HG03135 (cell line): Measurements from ENCODE around the gene RIPPLY3.
"Not testable (repeated sequence)": the region's sequence is repeated elsewhere in the genome, so short reads cannot be mapped to it uniquely, and the experiment has no call there.

Source experiments
- ATAC-seq: cut with Tn5 transposase; IDR thresholded peaks from one replicate; pipeline ENCODE4 v1.9.1; 2021; ENCODE audit warnings: mild to moderate bottlenecking, moderate library complexity; ENCODE audit not compliant: unreplicated experiment

The RIPPLY3 gene

DNA sequence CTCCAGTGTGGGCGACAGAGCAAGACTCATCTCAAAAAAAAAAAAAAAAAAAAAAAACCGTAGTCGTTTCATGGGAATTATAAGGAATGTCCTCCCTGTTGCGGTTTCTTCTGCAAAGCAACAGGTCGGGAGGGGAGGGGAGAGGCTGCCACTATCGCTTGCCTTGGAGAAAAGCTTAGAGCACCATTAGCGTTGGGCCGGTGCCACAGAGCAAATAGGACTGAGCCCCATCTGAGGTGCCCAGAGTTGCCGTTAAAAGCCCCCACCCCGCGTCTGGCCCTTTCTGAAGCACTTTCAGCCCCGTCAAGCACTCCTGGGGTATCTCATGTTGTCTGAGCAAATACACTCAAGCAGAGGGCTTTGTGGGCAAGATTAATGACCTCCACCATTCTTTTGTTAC is 2.2 kb downstream of the RIPPLY3 start:
- ATAC-seq = no peak

DNA sequence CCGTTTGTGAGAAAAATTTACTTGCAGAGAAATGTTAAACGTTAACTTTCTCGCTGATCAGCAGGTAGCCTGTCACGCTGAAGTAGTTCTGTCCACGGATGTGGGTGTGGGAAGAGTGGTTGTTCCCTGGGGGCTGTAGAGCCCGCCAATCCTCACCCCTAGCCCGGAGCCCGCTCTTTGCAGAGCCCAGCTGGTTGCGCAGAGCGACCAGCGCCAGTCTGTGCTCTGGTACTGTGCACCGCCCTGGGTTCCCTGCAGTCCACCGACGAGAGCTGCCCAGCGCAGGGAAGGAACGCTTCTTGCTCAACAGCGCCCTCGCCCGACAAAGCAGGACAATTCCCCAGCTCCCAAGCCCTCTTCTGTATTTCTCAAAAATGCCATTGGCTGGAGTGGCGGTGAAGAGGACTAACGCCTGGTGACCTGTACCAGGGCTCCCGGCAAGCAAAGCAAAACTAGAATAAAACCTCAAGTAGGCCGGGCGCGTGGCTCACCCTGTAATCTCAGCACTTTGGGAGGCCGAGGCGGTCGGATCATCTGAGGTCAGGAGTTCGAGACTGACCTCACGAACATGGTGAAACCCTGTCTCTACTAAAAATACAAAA is 3.3 kb downstream of the RIPPLY3 start:
- peak; percentile 96 for ATAC-seq

DNA sequence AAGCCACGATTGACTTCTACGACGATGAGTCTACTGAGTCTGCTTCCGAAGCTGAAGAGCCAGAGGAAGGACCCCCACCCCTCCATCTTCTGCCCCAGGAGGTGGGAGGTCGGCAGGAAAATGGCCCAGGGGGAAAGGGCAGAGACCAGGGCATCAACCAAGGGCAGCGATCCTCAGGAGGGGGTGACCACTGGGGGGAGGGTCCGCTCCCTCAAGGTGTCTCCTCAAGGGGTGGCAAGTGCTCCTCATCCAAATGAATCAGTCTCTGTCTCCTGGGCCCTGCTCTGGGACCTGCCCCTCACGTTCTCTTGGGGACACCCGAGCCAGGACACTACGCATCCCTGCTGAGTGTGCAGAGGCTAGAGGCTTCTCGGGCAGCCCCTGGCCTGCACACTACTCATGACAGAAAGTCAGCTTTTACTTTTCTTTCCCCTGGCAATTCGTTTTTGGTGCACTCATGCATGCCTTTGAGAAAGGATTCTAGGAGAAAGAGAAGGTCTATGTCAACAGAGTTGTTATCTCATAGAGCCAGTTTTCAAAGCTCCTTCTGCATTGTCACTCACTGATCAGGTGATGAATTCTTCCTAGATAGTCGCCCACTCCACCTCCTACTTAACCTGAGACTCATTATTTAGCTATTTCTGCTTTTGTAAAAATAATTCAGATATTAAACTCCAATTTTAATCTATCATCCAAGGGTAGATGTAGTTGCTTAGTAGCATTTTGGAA is 11.6 kb downstream of the RIPPLY3 start:
- ATAC-seq = no peak

DNA sequence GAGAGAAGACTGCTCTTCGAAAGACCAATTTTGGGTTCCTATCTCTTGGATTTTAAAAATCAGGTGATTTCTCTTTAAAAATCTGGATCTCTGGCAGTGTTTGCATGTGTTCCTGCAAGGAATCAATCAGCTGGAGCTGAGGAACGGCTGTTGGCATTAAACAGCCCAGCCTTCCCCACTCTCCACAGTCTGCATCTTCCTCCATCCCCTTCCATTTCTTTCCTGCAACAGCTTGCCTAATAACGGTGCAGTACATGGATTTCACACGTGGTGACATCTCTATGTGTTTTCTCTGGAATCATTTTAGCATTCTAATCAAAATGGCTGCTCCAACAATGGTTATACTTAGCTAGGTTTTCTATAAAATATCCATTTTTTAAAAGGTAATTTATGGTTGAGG is 20.0 kb downstream of the RIPPLY3 start:
- no peak for ATAC-seq

DNA sequence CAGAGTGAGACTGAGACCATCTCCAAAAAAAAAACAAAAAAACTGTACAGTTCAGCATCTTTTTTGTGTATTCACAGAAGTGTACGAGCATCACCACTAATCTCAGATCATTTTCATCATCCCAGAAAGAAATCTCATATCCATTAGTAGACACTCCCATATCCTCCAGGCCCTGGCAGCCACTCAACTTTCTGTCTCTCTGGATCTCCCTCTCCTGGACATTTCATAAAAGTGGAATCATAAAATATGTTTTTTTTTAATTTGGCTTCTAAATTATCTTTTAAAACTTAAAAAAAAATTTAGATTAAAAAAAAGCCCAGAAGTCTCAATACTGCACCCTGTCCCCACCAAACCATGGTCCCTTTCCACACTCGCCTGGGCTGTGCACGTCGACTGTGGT is 22.1 kb downstream of the RIPPLY3 start:
- no peak for ATAC-seq

DNA sequence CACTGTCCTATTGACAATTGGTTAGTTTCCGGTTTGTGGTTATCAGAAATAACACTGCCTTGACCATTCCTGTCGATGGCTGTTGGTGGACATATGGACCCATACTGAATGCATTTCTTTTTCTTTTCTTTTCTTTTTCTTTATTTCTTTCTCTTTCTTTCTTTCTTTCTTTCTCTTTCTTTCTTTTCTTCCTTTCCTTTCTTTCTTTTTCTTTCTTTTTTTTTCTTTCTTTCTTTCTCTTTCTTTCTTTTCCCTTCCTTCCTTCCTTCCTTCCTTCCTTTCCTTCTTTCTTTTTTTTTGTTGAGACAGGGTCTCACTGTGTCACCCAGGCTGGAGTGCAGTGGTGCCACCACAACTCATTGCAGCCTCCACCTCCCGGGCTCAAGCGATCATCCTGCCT is 24.4 kb downstream of the RIPPLY3 start:
- ATAC-seq = no peak

DNA sequence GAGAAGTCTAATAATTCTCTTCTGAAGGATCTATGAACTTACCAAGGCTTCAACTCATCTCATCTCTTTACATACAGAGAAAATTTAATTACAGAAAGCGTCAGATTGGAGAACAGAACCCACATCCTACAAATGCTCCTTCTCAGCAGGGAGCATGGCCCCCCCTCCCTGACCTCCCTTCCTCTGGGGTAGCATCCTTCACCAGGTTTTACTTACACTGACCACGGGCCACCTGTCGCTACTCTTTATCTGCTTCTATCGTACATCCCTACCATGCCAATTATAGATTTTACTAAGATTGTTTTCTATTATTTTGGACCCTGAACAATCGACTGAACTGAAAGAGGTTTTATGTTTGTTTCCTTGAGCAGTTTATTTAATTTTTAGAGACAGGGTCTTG is 25.8 kb downstream of the RIPPLY3 start:
- no peak for ATAC-seq

DNA sequence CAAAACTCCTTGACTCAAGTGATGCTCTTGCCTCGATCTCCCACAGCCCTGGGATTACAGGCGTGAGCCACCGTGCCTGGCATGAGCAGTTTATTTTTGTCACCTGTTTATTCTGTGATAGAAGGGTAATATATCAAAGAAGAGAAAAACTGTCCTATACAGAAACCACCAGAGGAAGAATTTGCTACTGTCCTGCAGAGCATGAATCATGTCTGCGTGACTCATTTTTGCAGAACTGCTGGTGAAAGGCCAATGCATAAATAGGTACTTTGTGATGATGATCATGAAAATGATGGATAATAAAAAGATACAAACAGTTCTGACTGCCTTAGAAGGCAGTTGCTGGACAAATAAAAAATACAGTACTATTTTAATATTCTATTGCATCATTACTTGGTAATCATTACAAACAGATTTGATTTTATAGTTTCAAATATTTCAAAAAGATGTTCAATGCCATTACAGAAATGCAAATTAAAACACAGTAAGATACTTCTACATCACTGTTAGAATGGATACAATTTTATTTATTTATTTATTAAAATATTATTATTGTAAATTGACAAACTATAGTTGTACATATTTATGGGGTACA is 26.5 kb downstream of the RIPPLY3 start:
- ATAC-seq = no peak

DNA sequence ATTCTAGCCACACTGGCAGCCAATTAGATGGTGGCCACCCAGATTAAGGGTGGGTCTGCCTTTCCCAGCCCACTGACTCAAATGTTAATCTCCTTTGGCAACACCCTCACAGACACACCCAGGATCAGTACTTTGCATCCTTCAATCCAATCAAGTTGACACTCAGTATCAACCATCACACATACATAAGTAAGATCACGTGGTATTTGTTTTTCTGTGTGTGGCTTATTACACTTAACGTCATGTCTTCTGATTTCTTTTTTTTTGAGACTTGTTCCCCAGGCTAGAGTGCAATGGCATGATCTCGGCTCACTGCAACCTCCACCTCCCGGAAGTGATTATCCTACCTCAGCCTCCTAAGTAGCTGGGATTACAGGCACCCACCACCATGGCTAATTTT is 27.9 kb downstream of the RIPPLY3 start:
- ATAC-seq = not testable (repeated sequence)

DNA sequence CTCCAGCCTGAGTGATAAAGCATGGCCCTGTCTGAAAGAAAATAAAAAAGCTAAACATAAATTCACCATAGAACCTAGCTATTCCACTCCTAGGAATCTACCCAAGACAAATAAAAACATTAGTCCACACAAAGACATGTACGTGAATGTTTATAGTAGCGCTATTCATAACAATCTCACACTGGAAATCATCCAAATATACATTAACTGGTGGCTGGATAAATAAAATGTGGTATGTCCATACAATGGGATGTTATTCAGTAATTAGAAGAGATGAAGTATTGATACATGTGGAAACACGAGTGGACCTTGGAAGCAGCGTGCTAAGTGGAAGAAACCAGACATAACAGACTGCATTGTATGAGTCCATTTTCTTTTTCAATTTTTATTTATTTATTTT is 29.7 kb downstream of the RIPPLY3 start:
- no peak for ATAC-seq

DNA sequence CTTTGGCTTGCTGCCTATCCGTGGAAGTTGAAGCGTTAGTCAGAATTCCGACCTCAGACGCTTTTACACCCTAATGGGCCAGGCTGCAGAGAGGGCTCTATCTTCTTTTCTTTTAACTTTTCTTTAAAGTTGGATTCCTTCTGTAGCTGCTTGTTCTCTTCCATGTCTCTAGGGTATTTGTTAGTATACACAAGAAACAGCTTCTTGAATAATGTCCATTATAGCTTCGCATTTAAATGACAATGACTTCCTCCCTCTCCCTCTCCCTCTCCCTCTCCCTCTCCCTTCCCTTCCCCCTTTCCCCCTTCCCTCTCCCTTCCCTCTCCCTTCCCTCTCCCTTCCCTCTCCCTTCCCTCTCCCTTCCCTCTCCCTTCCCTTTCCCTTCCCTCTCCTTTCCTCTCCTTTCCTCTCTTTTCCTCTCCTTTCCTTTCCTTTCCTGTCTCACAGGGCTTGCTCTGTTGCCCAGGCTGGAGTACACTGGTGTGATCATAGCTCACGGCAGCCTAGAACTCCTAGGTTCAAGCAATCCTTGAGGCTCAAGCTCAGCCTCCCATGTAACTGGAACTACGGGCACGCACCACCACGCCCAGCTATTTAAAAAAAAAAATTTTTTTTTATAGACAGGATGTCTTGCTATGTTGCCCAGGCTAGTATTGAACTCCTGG is 33.0 kb downstream of the RIPPLY3 start:
- no peak for ATAC-seq

DNA sequence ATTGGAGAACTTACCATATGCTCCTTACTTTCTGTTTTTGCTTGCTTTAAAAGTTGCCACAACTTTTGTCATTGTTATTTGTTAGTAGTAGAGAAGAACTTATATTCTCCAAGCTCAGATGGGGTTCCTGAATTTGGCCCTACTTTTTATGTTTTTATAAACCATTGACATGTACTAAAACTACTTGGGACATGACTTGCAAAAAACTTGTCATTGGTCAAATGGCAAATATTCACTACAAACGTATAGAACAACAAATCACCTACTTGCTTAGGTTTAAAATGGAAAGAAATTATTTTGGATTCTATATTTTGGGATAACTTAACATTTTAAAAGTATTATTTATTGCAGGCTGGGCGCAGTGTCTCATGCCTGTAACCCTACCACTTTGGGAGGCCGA is 33.7 kb downstream of the RIPPLY3 start:
- ATAC-seq = no peak

DNA sequence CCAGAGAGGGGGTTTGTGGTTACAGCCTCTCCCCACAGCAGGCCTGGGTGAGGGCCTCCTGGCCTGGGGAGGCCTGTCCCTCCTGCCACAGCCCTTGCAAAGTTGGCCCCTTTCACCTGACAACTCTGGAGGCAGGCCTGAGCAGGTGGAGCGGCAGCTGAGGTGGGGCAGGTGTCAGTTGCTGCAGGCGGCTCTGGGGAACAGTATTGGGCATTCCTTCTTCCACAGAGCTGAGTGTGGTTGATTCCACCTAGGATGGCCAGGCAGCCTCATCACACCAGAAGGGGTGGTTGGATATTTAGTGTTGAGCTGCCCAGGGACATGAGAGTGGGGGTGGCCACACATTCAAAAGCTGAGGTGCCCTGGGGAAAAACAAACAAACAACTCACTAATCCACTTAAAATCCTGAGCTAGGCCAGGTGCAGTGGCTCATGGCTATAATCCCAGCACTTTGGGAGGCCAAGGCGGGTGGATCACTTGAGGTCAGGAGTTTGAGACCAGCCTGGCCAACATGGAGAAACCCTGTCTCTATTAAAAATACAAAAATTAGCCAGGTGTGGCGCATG is 35.3 kb downstream of the RIPPLY3 start:
- no peak for ATAC-seq

DNA sequence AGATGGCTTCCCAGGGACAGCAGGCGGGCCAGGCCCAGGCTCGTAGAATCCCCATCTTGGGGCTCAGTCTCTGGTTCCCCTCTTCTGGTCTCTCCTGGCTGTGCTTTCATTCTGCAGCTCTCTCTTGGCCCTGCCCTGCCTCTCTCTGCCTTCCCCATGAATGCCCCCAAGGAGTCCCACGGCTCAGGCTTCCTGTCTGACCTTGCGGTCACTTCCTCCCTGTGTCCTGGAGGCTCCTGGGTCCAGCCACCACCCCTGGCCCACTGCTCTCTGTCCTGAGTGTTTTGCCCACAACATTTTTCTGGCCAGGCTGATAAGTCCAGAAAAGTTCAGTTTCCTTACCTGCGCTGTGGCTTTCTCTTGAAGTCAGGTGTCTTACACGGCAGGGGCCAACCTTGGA is 37.3 kb downstream of the RIPPLY3 start:
- no peak for ATAC-seq

DNA sequence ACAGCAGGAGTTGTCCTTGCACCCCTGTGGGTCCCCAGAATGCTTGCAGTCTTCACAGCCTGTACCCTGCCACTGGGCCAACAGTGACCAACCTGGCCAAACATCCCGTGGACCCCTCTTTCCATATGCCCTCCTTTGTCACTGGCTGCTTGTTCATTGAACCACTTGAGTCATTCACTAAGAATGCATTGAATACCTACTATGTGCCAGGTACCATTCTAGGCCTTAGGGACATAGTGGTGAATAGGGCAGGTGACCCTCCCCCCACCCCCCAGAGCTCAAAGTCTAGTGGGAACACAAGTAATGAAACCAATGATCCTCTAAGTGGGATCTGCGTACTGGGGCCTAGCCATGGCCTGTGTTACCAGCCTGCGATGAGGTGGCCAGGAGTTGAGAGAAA is 38.1 kb downstream of the RIPPLY3 start:
- ATAC-seq = no peak

DNA sequence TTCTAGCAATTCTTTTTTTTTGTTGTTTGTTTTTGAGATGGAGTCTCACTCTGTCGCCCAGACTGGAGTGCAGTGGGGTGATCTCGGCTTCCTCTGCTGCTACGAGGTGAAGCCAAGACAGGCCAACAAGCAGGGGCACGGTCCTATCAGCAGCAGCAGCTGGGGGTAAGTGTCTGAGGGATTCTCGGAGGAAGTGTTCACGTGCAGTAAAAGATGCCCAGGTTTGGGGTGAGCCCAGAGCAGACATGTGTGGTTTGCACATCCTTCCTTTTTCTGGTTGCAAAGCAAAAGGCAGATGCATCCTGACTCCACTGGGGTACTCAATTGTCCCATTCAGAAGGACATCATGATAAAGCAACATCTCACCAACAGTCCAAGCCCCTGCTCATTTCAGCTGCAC is 38.6 kb downstream of the RIPPLY3 start:
- no peak for ATAC-seq

DNA sequence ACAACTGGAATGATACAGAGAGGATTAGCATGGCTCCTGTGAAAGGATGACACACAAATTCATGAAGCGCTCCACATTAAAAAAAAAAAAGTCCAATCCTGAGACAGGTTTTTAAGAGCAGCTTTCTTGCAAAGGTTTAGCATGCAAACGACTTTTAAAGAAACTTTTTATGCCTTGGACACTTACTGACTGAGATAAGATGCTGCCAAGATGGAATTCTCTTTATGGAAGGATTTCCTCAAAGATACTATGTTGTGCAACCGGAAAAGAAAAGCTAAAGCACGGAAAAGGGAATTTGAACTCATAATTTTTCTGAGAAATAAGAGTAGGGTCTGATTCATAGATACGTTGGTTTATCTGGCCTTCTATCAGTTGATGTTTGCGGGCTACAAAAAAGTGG is 39.1 kb downstream of the RIPPLY3 start:
- ATAC-seq = no peak

DNA sequence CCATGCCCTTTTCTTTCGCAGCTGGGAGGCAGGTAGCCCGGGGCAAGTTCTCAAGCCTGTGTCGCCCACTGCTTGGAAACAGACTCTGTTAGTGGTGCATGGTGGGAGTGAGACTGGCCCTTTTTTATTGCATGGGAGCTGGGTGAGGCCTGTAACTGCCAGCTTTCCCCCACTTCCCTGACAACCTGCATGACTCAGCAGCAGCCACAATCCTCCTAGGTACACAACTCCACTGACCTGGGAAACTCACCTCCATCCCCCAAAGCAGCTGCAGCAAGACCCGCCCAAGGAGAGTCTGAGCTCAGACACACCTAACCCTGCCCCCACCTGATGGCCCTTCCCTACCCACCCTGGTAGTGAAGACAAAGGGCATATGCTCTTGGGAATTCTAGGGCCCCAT is 40.6 kb downstream of the RIPPLY3 start:
- ATAC-seq = no peak

DNA sequence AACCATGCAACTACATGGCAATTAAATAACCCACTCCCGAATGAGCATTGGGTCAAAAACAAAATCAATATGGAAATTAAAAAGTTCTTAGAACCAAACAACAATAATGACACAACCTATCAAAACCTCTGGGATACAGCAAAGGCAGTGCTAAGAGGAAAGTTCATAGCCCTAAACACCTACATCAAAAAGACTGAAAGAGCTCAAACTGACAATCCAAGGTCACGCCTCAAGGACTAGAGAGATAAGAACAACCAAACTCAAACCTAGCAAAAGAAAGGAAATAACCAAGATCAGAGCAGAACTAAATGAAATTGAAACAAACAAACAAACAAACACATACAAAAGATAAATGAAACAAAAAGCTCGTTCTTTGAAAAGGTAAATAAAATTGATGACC is 43.2 kb downstream of the RIPPLY3 start:
- not testable (repeated sequence) for ATAC-seq

DNA sequence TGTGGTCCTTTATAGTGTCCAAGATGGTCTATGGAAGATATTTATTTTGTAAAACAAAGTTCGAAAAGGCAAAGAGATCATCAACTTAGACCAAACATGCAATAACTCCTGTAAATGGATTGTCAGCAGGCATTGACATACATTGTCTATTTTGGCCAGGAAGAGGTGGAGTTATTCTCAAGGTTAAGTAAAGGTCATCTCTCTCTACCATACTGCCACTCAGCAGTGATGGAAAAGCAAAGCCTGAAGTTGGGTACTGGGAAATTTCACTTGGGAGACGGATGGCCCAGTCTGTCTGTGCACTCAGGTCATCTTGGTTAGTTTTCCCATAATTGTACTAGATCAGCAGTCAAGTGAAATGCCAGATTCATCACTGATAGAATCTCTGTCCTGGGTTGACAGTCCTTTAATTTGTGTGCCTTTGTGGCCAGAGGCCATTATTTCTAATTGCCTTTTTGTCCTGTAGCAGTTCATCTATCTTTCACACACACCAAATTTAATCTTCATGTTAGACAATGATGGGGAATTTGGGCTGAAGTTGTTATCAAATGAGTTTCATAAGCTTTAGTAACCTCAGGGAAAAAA is 48.9 kb downstream of the RIPPLY3 start:
- no peak for ATAC-seq

DNA sequence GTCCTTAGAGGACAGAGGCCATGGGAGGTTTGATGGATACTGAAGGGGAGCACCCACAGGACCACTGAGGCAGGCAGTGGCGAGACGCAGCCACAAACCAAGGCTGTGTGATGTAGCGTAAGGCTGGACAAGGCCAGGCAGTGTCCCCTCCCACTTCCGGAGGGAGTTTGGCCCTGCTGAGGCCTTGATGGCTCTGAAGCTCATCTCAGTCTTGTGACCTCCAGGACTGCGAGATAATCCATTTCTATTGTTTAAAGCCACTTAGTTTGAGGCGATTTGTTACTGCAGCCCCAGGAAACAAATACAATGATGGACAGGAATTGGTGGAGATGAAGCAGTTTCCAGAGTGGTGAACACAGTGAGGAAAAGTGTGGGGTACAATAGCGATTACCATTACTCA is 51.1 kb downstream of the RIPPLY3 start:
- no peak for ATAC-seq
